ENCODE results near the gene ACIN1.

DNA sequence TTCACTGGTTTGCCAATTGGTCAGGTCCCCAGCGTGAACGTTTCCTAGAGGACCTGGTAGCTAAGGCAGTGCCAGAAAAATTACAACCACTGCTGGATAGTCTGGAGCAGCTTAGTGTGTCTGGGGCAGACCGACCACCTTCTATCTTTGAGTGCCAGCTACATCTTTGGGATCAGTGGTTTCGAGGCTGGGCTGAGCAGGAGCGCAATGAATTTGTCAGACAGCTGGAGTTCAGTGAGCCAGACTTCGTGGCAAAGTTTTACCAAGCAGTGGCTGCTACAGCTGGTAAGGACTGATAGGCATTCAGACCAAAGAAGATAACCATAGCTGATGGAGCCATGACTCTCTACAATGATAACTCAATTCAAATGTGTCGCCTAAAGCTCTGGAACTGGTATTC is 2.9 kb upstream of the ACIN1 start:
- no peak for TF ChIP-seq CTCF (IDR thresholded peaks at IDR 0.05)
- TF ChIP-seq POLR2AphosphoS5 (IDR thresholded peaks at IDR 0.05), result no peak
- TF ChIP-seq EP300 (IDR thresholded peaks at IDR 0.05), result no peak
- no peak for TF ChIP-seq POLR2A (IDR thresholded peaks at IDR 0.05)

Measured in upper lobe of left lung (tissue), 4 donors.